ENCODE measurements around the gene GIMAP1. TPM values are rescaled to one million over a fixed set of nuclear protein-coding genes. Genes with fewer than 3 reads are reported as not detected.

Gene GIMAP1
- polyA plus RNA-seq, 1 donor (not counting 4 experiments of a cell fraction or from before 2014, with no cell fraction given): not detected

DNA sequence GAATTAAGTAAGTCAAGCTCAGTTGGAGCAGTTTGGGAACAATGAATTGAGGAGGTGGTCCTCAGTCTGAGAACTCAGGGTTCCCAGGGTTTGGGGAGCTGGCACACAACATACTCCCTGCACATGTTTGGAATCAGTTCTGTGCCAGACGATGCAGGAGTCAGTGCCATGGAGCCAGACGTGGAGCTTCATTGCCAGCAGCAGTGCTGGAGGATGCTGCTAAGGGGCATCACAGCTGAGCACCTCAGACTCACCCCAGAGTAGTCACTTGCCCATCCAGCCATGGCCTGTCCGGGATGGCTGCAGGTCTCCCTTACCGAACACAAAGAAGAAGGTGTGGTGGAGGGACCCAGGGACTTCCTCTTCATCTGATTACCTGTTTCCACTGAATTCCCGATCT lies 28.7 kb downstream of the GIMAP1 start:
- TF ChIP-seq, protein P1, sequence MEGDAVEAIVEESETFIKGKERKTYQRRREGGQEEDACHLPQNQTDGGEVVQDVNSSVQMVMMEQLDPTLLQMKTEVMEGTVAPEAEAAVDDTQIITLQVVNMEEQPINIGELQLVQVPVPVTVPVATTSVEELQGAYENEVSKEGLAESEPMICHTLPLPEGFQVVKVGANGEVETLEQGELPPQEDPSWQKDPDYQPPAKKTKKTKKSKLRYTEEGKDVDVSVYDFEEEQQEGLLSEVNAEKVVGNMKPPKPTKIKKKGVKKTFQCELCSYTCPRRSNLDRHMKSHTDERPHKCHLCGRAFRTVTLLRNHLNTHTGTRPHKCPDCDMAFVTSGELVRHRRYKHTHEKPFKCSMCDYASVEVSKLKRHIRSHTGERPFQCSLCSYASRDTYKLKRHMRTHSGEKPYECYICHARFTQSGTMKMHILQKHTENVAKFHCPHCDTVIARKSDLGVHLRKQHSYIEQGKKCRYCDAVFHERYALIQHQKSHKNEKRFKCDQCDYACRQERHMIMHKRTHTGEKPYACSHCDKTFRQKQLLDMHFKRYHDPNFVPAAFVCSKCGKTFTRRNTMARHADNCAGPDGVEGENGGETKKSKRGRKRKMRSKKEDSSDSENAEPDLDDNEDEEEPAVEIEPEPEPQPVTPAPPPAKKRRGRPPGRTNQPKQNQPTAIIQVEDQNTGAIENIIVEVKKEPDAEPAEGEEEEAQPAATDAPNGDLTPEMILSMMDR (optimal IDR thresholded peaks at IDR 0.05 in 1 of 3, IDR thresholded peaks at IDR 0.05 in 1 of 3, conservative IDR thresholded peaks at IDR 0.05 in 1 of 3; ENCODE audit: extremely low read depth in 1 of 3, insufficient read depth in 2 of 3, low read length in 3 of 3): no peak
- TF ChIP-seq EZH2 (IDR thresholded peaks at IDR 0.05; ENCODE audit: low read length): no peak
- no peak overlapping the region for H3K4me2 ChIP-seq (ENCODE audit: control insufficient read depth, extremely low read depth, insufficient read depth, low read depth, low read length)
- dilution Hi-C loops (cut with MboI; ENCODE audit: extremely low pct_ligation_motif_present, low sequenced_read_pairs): no loop called here
- H3K79me2 ChIP-seq (ENCODE audit: control insufficient read depth, insufficient read depth, low read length): no peaks in the 10 kb centered on the region
- DNase-seq (ENCODE audit: low read depth, low spot score): no peak
- H2AFZ ChIP-seq (ENCODE audit: control insufficient read depth, low read length): no peak overlapping the region
- H3K9ac ChIP-seq (ENCODE audit: control insufficient read depth, extremely low read depth, insufficient read depth, low read length): no peak overlapping the region
- H3K27ac ChIP-seq (ENCODE audit: control insufficient read depth, insufficient read depth, low read length): no peak overlapping the region
- no peaks in the 10 kb centered on the region for H3K4me1 ChIP-seq (ENCODE audit: control insufficient read depth, extremely low read depth, insufficient read depth, low read length)
- no peaks in the 10 kb centered on the region for H4K20me1 ChIP-seq (ENCODE audit: control insufficient read depth, extremely low read depth, insufficient read depth, low read length)
- no peak overlapping the region for H3K4me3 ChIP-seq (ENCODE audit: control insufficient read depth in 2 of 3, extremely low read depth in 1 of 3, insufficient read depth in 2 of 3, low read depth in 1 of 3, low read length in 3 of 3)
- H3K9me1 ChIP-seq (ENCODE audit: control insufficient read depth, extremely low read depth, insufficient read depth, low read length): no peaks in the 10 kb centered on the region
- H3K27me3 ChIP-seq (ENCODE audit: control insufficient read depth, extremely low read depth, insufficient read depth, low read length): no peaks in the 10 kb centered on the region
- H3K9me3 ChIP-seq (ENCODE audit: control insufficient read depth, low read depth, low read length): no peaks in the 10 kb centered on the region
- FAIRE-seq: no peak
- no peaks in the 10 kb centered on the region for H3K36me3 ChIP-seq (ENCODE audit: control insufficient read depth in 2 of 2, extremely low read depth in 1 of 2, insufficient read depth in 2 of 2, low read length in 2 of 2)

DNA sequence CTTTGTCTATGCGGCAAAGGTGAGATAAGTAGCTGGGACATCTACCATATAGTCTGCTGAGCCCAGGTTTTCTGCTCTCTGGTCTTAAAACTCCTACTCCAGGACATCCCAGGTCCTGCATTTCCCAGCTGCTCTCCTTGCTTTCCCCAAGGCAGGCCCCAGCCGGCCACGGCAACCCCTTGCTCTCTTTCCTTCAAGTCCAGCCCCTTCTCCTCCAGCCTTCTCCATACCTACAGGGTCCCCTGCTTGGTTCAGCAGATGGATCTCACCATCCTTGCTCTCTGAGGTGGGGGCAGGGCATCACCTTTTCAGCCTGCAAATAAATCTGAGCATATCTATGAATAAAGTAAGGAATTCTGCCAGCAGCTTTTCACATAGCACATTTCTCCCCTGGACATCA lies 29.5 kb downstream of the GIMAP1 start:
- dilution Hi-C loops (cut with MboI; ENCODE audit: extremely low pct_ligation_motif_present, low sequenced_read_pairs): no loop called here
- H3K4me2 ChIP-seq (ENCODE audit: control insufficient read depth, extremely low read depth, insufficient read depth, low read depth, low read length): no peak overlapping the region
- H3K27me3 ChIP-seq (ENCODE audit: control insufficient read depth, extremely low read depth, insufficient read depth, low read length): no peaks in the 10 kb centered on the region

More for the DNA sequence above, 29.5 kb downstream of the GIMAP1 start:
- H3K4me3 ChIP-seq (ENCODE audit: control insufficient read depth in 2 of 3, extremely low read depth in 1 of 3, insufficient read depth in 2 of 3, low read depth in 1 of 3, low read length in 3 of 3): no peak overlapping the region
- TF ChIP-seq EZH2 (IDR thresholded peaks at IDR 0.05; ENCODE audit: low read length): no peak
- TF ChIP-seq, protein P1 (optimal IDR thresholded peaks at IDR 0.05 in 1 of 3, IDR thresholded peaks at IDR 0.05 in 1 of 3, conservative IDR thresholded peaks at IDR 0.05 in 1 of 3; ENCODE audit: extremely low read depth in 1 of 3, insufficient read depth in 2 of 3, low read length in 3 of 3): no peak
- no peaks in the 10 kb centered on the region for H3K4me1 ChIP-seq (ENCODE audit: control insufficient read depth, extremely low read depth, insufficient read depth, low read length)
- H4K20me1 ChIP-seq (ENCODE audit: control insufficient read depth, extremely low read depth, insufficient read depth, low read length): no peaks in the 10 kb centered on the region
- no peak overlapping the region for H3K27ac ChIP-seq (ENCODE audit: control insufficient read depth, insufficient read depth, low read length)
- no peak overlapping the region for H3K9ac ChIP-seq (ENCODE audit: control insufficient read depth, extremely low read depth, insufficient read depth, low read length)
- no peaks in the 10 kb centered on the region for H3K36me3 ChIP-seq (ENCODE audit: control insufficient read depth in 2 of 2, extremely low read depth in 1 of 2, insufficient read depth in 2 of 2, low read length in 2 of 2)
- FAIRE-seq (no peak), DNase-seq (ENCODE audit: low read depth, low spot score) (no peak)
- H3K79me2 ChIP-seq (ENCODE audit: control insufficient read depth, insufficient read depth, low read length): no peaks in the 10 kb centered on the region
- no peaks in the 10 kb centered on the region for H3K9me3 ChIP-seq (ENCODE audit: control insufficient read depth, low read depth, low read length)
- no peaks in the 10 kb centered on the region for H3K9me1 ChIP-seq (ENCODE audit: control insufficient read depth, extremely low read depth, insufficient read depth, low read length)
- H2AFZ ChIP-seq (ENCODE audit: control insufficient read depth, low read length): no peak overlapping the region

Measured in keratinocyte (primary cell).